Measurements from ENCODE around the gene CRACDL.

Gene CRACDL

DNA sequence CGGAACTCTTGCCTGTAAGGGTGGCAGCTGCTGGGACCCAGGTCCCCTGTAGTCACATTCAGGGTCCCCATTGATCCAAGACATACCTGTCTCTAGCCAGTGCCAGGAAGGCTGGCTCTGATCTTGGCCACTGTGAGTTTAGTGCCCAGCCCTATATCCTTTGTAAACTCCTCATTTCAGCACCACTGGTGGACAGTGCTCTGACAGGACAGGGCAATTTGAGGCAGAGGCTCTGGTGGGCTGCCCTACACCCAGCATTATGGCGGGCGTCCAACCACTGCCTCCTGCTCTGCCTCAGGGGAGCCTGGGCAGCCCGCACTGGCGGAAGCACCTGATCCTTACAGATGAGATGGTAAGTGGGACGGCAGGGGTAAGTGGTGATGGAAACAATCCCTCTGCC, 149.8 kb downstream of the CRACDL start:
- TF ChIP-seq POLR2AphosphoS5 (IDR thresholded peaks at IDR 0.05; ENCODE audit: low read depth, low read length) (no peak), REST (IDR thresholded peaks at IDR 0.05; ENCODE audit: insufficient read depth in 1 of 2, low read depth in 2 of 2, low read length in 2 of 2) (peak in 1 of 2 experiments; percentile 70; a peak in 1 of 4 replicates), SIN3A (IDR thresholded peaks at IDR 0.05; ENCODE audit: borderline replicate concordance, insufficient read depth, low read length) (no peak), TAF1 (IDR thresholded peaks at IDR 0.05; ENCODE audit: borderline replicate concordance, insufficient read depth, low read length) (no peak), FOXP2 (optimal IDR thresholded peaks at IDR 0.05; ENCODE audit: borderline replicate concordance, extremely low read depth, extremely low read length, insufficient read depth) (no peak)

- TF ChIP-seq SIN3A (IDR thresholded peaks at IDR 0.05; ENCODE audit: borderline replicate concordance, insufficient read depth, low read length): no peak
- no peak for TF ChIP-seq POLR2AphosphoS5 (IDR thresholded peaks at IDR 0.05; ENCODE audit: low read depth, low read length)
- TF ChIP-seq FOXP2 (optimal IDR thresholded peaks at IDR 0.05; ENCODE audit: borderline replicate concordance, extremely low read depth, extremely low read length, insufficient read depth): no peak
- no peak for TF ChIP-seq REST (IDR thresholded peaks at IDR 0.05; ENCODE audit: insufficient read depth in 1 of 2, low read depth in 2 of 2, low read length in 2 of 2)
- TF ChIP-seq TAF1 (IDR thresholded peaks at IDR 0.05; ENCODE audit: borderline replicate concordance, insufficient read depth, low read length): no peak
Observed at GRCh38 chr2:98782570-98782969, 153.5 kb downstream of the CRACDL start.

DNA sequence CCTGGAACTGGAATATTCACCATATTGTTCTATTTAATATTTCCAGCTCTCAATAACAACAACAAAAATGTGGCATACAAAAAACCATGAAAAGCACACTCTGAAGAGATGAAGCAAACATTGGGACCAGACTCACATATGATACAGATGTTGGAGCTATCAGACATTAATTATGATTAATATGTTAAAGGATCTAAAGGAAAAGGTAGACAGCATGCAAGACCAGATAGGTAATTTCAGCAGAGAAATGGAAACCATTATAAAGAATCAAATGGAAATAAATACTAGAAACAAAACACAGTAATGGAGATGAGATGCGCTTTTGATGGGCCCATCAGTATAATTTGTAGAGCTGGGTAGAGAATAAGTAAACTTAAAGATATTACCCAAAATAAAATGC, 154.2 kb downstream of the CRACDL start:
- TF ChIP-seq POLR2AphosphoS5 (IDR thresholded peaks at IDR 0.05; ENCODE audit: low read depth, low read length): no peak
- TF ChIP-seq REST (IDR thresholded peaks at IDR 0.05; ENCODE audit: insufficient read depth in 1 of 2, low read depth in 2 of 2, low read length in 2 of 2): no peak
- no peak for TF ChIP-seq FOXP2 (optimal IDR thresholded peaks at IDR 0.05; ENCODE audit: borderline replicate concordance, extremely low read depth, extremely low read length, insufficient read depth)
- no peak for TF ChIP-seq SIN3A (IDR thresholded peaks at IDR 0.05; ENCODE audit: borderline replicate concordance, insufficient read depth, low read length)
- no peak for TF ChIP-seq TAF1 (IDR thresholded peaks at IDR 0.05; ENCODE audit: borderline replicate concordance, insufficient read depth, low read length)

GRCh38 chr2:98778741-98779483, 157.1 kb downstream of the CRACDL start:
- TF ChIP-seq FOXP2 (optimal IDR thresholded peaks at IDR 0.05; ENCODE audit: borderline replicate concordance, extremely low read depth, extremely low read length, insufficient read depth): no peak
- TF ChIP-seq REST (IDR thresholded peaks at IDR 0.05; ENCODE audit: insufficient read depth in 1 of 2, low read depth in 2 of 2, low read length in 2 of 2): no peak
- no peak for TF ChIP-seq POLR2AphosphoS5 (IDR thresholded peaks at IDR 0.05; ENCODE audit: low read depth, low read length)
- no peak for TF ChIP-seq SIN3A (IDR thresholded peaks at IDR 0.05; ENCODE audit: borderline replicate concordance, insufficient read depth, low read length)
- TF ChIP-seq TAF1 (IDR thresholded peaks at IDR 0.05; ENCODE audit: borderline replicate concordance, insufficient read depth, low read length): no peak
